ENCODE data around the gene JMJD1C.

- TF ChIP-seq POLR2A (IDR thresholded peaks at IDR 0.05) (no peak), CTCF (IDR thresholded peaks at IDR 0.05) (no peak)
Measured at GRCh38 chr10:63346015-63346441, 119.7 kb downstream of the JMJD1C start.
